HEK293T (cell line): Measurements from ENCODE around the gene DCAF15.

ENCODE experiments used
- CTCF ChIA-PET: fragments of 350-600 bp; formaldehyde crosslinking; extraction: SDS; loops from one replicate; lab custom pipeline; 2021; ENCODE audit warnings: antibody characterized with exemption, inconsistent platforms; lab: Yijun Ruan, JAX
- POLR2A ChIA-PET: fragments of 350-600 bp; formaldehyde crosslinking; extraction: SDS; loops from one replicate; lab custom pipeline; 2020; ENCODE audit warnings: antibody characterized with exemption, inconsistent platforms; lab: Yijun Ruan, JAX
- DNase-seq: peaks from one replicate; pipeline ENCODE4 v3.0.0; 2012; ENCODE audit warnings: mixed read lengths; ENCODE audit errors: extremely low spot score
- ARNT ChIP-seq: fragments of 450-650 bp; IDR thresholded peaks from 2 replicates; pipeline ENCODE4 v1.6.1; 2017; ENCODE audit warnings: mild to moderate bottlenecking
- BHLHE40 ChIP-seq: fragments of 450-650 bp; IDR thresholded peaks from 2 replicates; pipeline ENCODE4 v1.6.1; 2016; ENCODE audit warnings: mild to moderate bottlenecking, moderate library complexity, borderline replicate concordance
- CTBP1 ChIP-seq: fragments of 450-650 bp; IDR thresholded peaks from 2 replicates; pipeline ENCODE4 v1.6.1; 2016; ENCODE audit warnings: borderline replicate concordance
- ELF4 ChIP-seq: fragments of 450-650 bp; IDR thresholded peaks from 2 replicates; pipeline ENCODE4 v1.6.1; 2017; ENCODE audit warnings: antibody characterized with exemption
- FOXA1 ChIP-seq: fragments of 450-650 bp; IDR thresholded peaks from 2 replicates; pipeline ENCODE4 v1.6.1; 2016; ENCODE audit warnings: mild to moderate bottlenecking
- FOXK2 ChIP-seq: fragments of 450-650 bp; IDR thresholded peaks from 2 replicates; pipeline ENCODE4 v1.6.1; 2016; ENCODE audit warnings: mild to moderate bottlenecking
- FOXM1 ChIP-seq: fragments of 450-650 bp; IDR thresholded peaks from 2 replicates; pipeline ENCODE4 v1.6.1; 2017; ENCODE audit warnings: mild to moderate bottlenecking, borderline replicate concordance
- HDGF ChIP-seq: fragments of 450-650 bp; IDR thresholded peaks from 2 replicates; pipeline ENCODE4 v1.6.1; 2017; ENCODE audit warnings: antibody characterized with exemption, borderline replicate concordance
- L3MBTL2 ChIP-seq: fragments of 450-650 bp; conservative IDR thresholded peaks from 2 replicates; pipeline ENCODE4 v1.6.1; 2016; ENCODE audit warnings: mild to moderate bottlenecking
- LEF1 ChIP-seq: fragments of 450-650 bp; IDR thresholded peaks from 2 replicates; pipeline ENCODE4 v1.6.1; 2017; ENCODE audit warnings: mild to moderate bottlenecking, borderline replicate concordance
- NFRKB ChIP-seq: fragments of 450-650 bp; IDR thresholded peaks from 2 replicates; pipeline ENCODE4 v1.6.1; 2016; ENCODE audit warnings: mild to moderate bottlenecking, moderate library complexity
- PKNOX1 ChIP-seq: fragments of 450-650 bp; IDR thresholded peaks from 2 replicates; pipeline ENCODE4 v1.6.1; 2016
- SP1 ChIP-seq: fragments of 450-650 bp; IDR thresholded peaks from 2 replicates; pipeline ENCODE4 v1.6.1; 2017
- SUZ12 ChIP-seq: fragments of 450-650 bp; IDR thresholded peaks from 2 replicates; pipeline ENCODE4 v1.6.1; 2016; ENCODE audit warnings: mild to moderate bottlenecking
- TARDBP ChIP-seq: fragments of 450-650 bp; IDR thresholded peaks from 2 replicates; pipeline ENCODE4 v1.6.1; 2016
- ZNF384 ChIP-seq: fragments of 450-650 bp; IDR thresholded peaks from 2 replicates; pipeline ENCODE4 v1.6.1; 2016

Gene DCAF15

GRCh38 chr19:13931391-13932148 is 20.7 kb upstream of the DCAF15 start:
- CTCF ChIA-PET = no interaction called here
- DNase-seq = no peak
- POLR2A ChIA-PET = no interaction called here
- no peak for TF ChIP-seq L3MBTL2
- no peak for TF ChIP-seq SP1
- no peak for TF ChIP-seq TARDBP
- no peak for TF ChIP-seq FOXM1
- no peak for TF ChIP-seq HDGF
- TF ChIP-seq BHLHE40 = no peak
- no peak for TF ChIP-seq CTBP1
- no peak for TF ChIP-seq SUZ12
- no peak for TF ChIP-seq LEF1
- no peak for TF ChIP-seq FOXK2
- TF ChIP-seq ELF4 = no peak
- no peak for TF ChIP-seq ZNF384
- TF ChIP-seq PKNOX1 = no peak
- TF ChIP-seq NFRKB = no peak
- TF ChIP-seq ARNT = no peak
- TF ChIP-seq FOXA1 = no peak

- CTCF ChIA-PET = no interaction called here
- DNase-seq = no peak
- POLR2A ChIA-PET = no interaction called here
- TF ChIP-seq ARNT (no peak), L3MBTL2 (no peak), TARDBP (no peak), BHLHE40 (no peak), FOXM1 (no peak), SUZ12 (no peak), CTBP1 (no peak), HDGF (no peak), FOXA1 (no peak), NFRKB (no peak)
These were observed 20.1 kb upstream of the DCAF15 start for GRCh38 chr19:13932149-13932637.

- no peak for TF ChIP-seq LEF1
- TF ChIP-seq TARDBP = no peak
- TF ChIP-seq ARNT = no peak
- TF ChIP-seq CTBP1 = no peak
- no peak for TF ChIP-seq SUZ12
- TF ChIP-seq ZNF384 = no peak
- no peak for TF ChIP-seq PKNOX1
- TF ChIP-seq SP1 = no peak
- TF ChIP-seq NFRKB = no peak
- no peak for TF ChIP-seq BHLHE40
- TF ChIP-seq FOXA1 = no peak
- TF ChIP-seq HDGF = no peak
- TF ChIP-seq FOXK2 = no peak
- no peak for DNase-seq
- POLR2A ChIA-PET = interaction anchor here (1.0 to 1.3 kb wide), 2 partner anchors 16 to 19 kb away, joined by 3 to 4 read pairs; partner anchors contain the start of gene DCAF15
- CTCF ChIA-PET = interaction anchor here (0.6 kb wide), 1 partner anchor 53 kb away, joined by 6 read pairs; no protein-coding TSS in a partner anchor
These were observed 19.4 kb upstream of the DCAF15 start for GRCh38 chr19:13932911-13933393.

GRCh38 chr19:13934785-13935109 is 17.6 kb upstream of the DCAF15 start:
- ChIA-PET CTCF (no interaction called here), POLR2A (no interaction called here)
- DNase-seq = no peak
- TF ChIP-seq TARDBP (peak; percentile 82), L3MBTL2 (no peak)

DNA sequence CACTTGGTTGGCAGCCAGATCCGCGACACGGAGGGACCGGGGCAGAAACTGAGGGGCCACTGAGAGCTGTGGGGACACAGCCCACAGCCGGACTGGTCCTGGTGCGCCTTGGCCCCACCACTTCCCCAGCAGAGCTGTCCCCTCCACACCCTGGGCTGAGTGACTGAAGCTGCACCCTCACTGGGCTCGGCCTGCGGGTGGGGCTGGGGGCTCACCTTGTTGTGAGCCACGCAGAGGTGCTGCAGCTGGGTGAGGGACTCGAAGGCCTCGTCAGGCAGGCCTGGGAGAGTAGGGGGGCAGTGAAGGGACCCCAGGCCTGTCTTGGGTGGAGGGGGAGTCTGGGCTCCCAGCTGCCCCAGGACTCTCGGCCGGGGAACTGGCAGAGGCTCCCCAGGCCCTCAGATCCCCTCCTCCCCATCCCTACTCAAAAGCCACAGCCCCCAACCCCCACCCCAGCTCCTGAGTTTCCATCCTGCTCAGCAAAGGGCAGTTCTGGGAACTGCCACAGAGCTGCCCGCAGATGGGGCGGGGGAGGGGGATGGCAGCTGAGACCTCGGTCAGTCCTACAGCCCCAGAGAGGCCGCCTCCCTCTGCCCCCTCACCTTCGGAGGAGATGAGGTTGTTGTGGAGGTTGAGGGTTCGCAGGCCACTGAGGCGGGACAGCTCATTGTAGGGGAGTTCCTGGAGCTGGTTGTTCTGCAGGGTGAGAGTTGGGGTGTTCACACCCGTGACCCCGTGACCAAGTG is 16.4 kb upstream of the DCAF15 start:
- TF ChIP-seq SP1 (no peak), FOXA1 (no peak), SUZ12 (no peak), PKNOX1 (no peak), BHLHE40 (no peak), HDGF (no peak), CTBP1 (no peak), TARDBP (no peak), ELF4 (no peak), ZNF384 (no peak), L3MBTL2 (no peak), FOXK2 (no peak), LEF1 (no peak), FOXM1 (no peak), ARNT (no peak), NFRKB (no peak)
- no peak for DNase-seq
- ChIA-PET POLR2A (interaction anchor here (0.9 kb wide), 1 partner anchor 16 kb away, joined by 3 read pairs; the partner anchor contains the start of gene DCAF15), CTCF (interaction anchor here (0.6 kb wide), 1 partner anchor 28 kb away, joined by 3 read pairs; no protein-coding TSS in a partner anchor)
